Psoas muscle (tissue), 8 donors: ENCODE data around the gene PRC1. TPM values are rescaled to one million over a fixed set of nuclear protein-coding genes. Genes with fewer than 3 reads are reported as not detected.

Source experiments
- ATAC-seq, 4 donors: fragments of 200-7000 bp; cut with Tn5 transposase; one replicate each; pipeline ENCODE4 v1.9.1; 2020; ENCODE audit warnings: moderate library complexity in 3 of 4, mild to moderate bottlenecking in 2 of 4
- DNase-seq, 2 donors: peaks; one replicate each; pipeline ENCODE4 v3.0.0-alpha.2; 2020
- H3K27ac ChIP-seq: fragments of 200-600 bp; one replicate; pipeline ENCODE4 v1.8.0; 2022
- H3K27me3 ChIP-seq, 3 donors: fragments of 200-600 bp in 1 of 3; one replicate each; pipeline versions ENCODE4 v1.6.1 to v1.8.0; 2013 to 2022; ENCODE audit warnings: low read length in 2 of 3, mild to moderate bottlenecking in 2 of 3, moderate library complexity in 1 of 3; ENCODE audit not compliant: insufficient read depth in 3 of 3
- H3K36me3 ChIP-seq, 2 donors: fragments of 200-600 bp in 1 of 2; one replicate each; pipeline versions ENCODE4 v1.6.1 to v1.8.0; 2013 to 2022; ENCODE audit warnings: low read depth in 1 of 2, mild to moderate bottlenecking in 1 of 2, moderate library complexity in 1 of 2; ENCODE audit not compliant: insufficient read depth in 1 of 2
- H3K4me1 ChIP-seq: fragments of 200-600 bp; one replicate; pipeline ENCODE4 v1.8.0; 2022
- H3K4me3 ChIP-seq: fragments of 200-600 bp; one replicate; pipeline ENCODE4 v1.8.0; 2022; ENCODE audit warnings: mild to moderate bottlenecking
- H3K9me3 ChIP-seq: fragments of 200-600 bp; one replicate; pipeline ENCODE4 v1.8.0; 2022
- CTCF ChIP-seq: fragments of 200-600 bp; IDR thresholded peaks from one replicate; pipeline ENCODE4 v1.8.0; 2022; ENCODE audit warnings: antibody characterized with exemption
- WGBS, 3 donors: extraction: QIAGEN DNeasy Blood & Tissue Kit; methylation state at CpG; one replicate each; pipeline versions ENCODE4 v1.1.6 to v1.1.7; 2013; 5-methylcytosine and 5-hydroxymethylcytosine counted together
- intact Hi-C, 2 donors: fragments of 100-400 bp; cut with DNase I; formaldehyde crosslinking; loops; one replicate each; pipeline versions ENCODE4 v1.11.0 to v1.14.2; 2022
- polyA plus RNA-seq, 3 donors: library from polyadenylated mRNA; stranded (reverse); fragments of 200-250 nt; gene quantifications; one replicate each; pipeline ENCODE4 v1.2.3, GENCODE V29; 2013
- total RNA-seq, 4 donors: library from RNA; stranded (reverse); fragmentation: NEBNext Ultra II Directional in 2 of 4; extraction: Animal tissue kit (Norgen Biotek cat#: 25700) in 2 of 4; gene quantifications; one replicate each; pipeline versions ENCODE4 v1.2.1 to v1.2.4, GENCODE V29; 2021 to 2023
- donor health status: healthy with polysubstance abuse.
- donor health status: DM: no; HTN: no; CAD: no; lungs with moderate emphysema.
- donor health status: Bipolar disorder and iron deficiency.
- donor health status: healthy.
- donor health status: DM: yes; HTN: yes; CAD: no.
- donor health status: DM: no; HTN: no; CAD: no.
- donor health status: DM: no; HTN: no; CAD: no.
- donor health status: DM: yes; HTN: yes; CAD: no.

The PRC1 gene
- total and polyA plus RNA-seq, 7 donors = 0.68 to 3.5 (median 1.8) TPM

- intact Hi-C loops = no loop called here
- DNase-seq (peak in 1 of 2 donors; percentile 42), ATAC-seq (no peak)
- 87 to 93% (median 89%) methylated on average over 6 of the region's 6 CpGs for WGBS, 3 donors
- H3K9me3 ChIP-seq = no peaks in the 10 kb centered on the region
- H3K36me3 ChIP-seq = peaks cover 7 to 89% of the 10 kb centered on the region in 2 donors
- H3K4me1 ChIP-seq = peaks cover 23% of the 10 kb centered on the region
- no peak overlapping the region for H3K27ac ChIP-seq
- H3K4me3 ChIP-seq = no peak overlapping the region
- no peak for TF ChIP-seq CTCF
- no peaks in the 10 kb centered on the region for H3K27me3 ChIP-seq
These were observed 75.5 kb downstream of the PRC1 start for GRCh38 chr15:90918835-90919234.

- WGBS, 3 donors = 90 to 95% (median 91%) methylated on average over 23 of the region's 23 CpGs
- no peak for ATAC-seq
- no peak for TF ChIP-seq CTCF
- Histone ChIP-seq H3K36me3 (peaks cover 7 to 92% of the 10 kb centered on the region in 2 donors), H3K27ac (no peak overlapping the region), H3K4me1 (peaks cover 23% of the 10 kb centered on the region), H3K4me3 (no peak overlapping the region), H3K27me3 (no peaks in the 10 kb centered on the region), H3K9me3 (no peaks in the 10 kb centered on the region)
- peak in 1 of 2 donors; percentile 28 for DNase-seq
- intact Hi-C loops = no loop called here
These were observed 76.1 kb downstream of the PRC1 start for GRCh38 chr15:90918034-90918788.

- WGBS, 3 donors = 91 to 96% (median 92%) methylated on average over 12 of the region's 12 CpGs
- Histone ChIP-seq H3K36me3 (peaks cover 13 to 97% of the 10 kb centered on the region in 2 donors), H3K9me3 (no peaks in the 10 kb centered on the region), H3K27ac (peak overlapping the region; percentile 87), H3K4me1 (peaks cover 23% of the 10 kb centered on the region), H3K4me3 (no peak overlapping the region), H3K27me3 (no peaks in the 10 kb centered on the region)
- DNase-seq (peak in 1 of 2 donors; percentile 39), ATAC-seq (no peak)
- no peak for TF ChIP-seq CTCF
- intact Hi-C loops = no loop called here
These were observed 76.8 kb downstream of the PRC1 start for GRCh38 chr15:90917569-90917968.

- H3K36me3 ChIP-seq = peaks cover 14 to 99% of the 10 kb centered on the region in 2 donors
- H3K4me1 ChIP-seq = peaks cover 23% of the 10 kb centered on the region
- DNase-seq = no peak
- no peaks in the 10 kb centered on the region for H3K27me3 ChIP-seq
- no peak for TF ChIP-seq CTCF
- WGBS, 3 donors = 80 to 89% (median 86%) methylated on average over 11 of the region's 11 CpGs
- peak overlapping the region; percentile 87 for H3K27ac ChIP-seq
- H3K4me3 ChIP-seq = peak overlapping the region; percentile 36
- intact Hi-C loops = no loop called here
- H3K9me3 ChIP-seq = no peaks in the 10 kb centered on the region
- ATAC-seq = peak in 1 of 4 donors; percentile 13
These were observed 77.9 kb downstream of the PRC1 start for GRCh38 chr15:90916461-90916860.

Other genes with a start within 250 kb of the PRC1 start
- gene FURIN, start 125.9 kb downstream of the PRC1 start, total RNA-seq = 10 to 100 TPM; 27.2 to 67.8 (median 55.7) TPM
- 10 to 100 TPM; 37.6 to 99.3 (median 40.8) TPM for gene FURIN, start 125.9 kb downstream of the PRC1 start, polyA plus RNA-seq
- 1 to 10 TPM; 6.7 to 7.7 (median 7.2) TPM for gene FES, start 110.0 kb downstream of the PRC1 start, total RNA-seq
- 1 to 10 TPM; 4.2 to 8.1 (median 5.5) TPM for gene FES, start 110.0 kb downstream of the PRC1 start, polyA plus RNA-seq
- gene MAN2A2, start 91.2 kb downstream of the PRC1 start, total RNA-seq = 100 to 1,000 TPM in 3 of 4 donors, 10 to 100 TPM in 1; 73.0 to 127 (median 121) TPM
- 100 to 1,000 TPM in 1 of 3 donors, 10 to 100 TPM in 2; 22.9 to 111 (median 41.5) TPM for gene MAN2A2, start 91.2 kb downstream of the PRC1 start, polyA plus RNA-seq
- gene HDDC3, start 62.0 kb downstream of the PRC1 start, total RNA-seq = 10 to 100 TPM in 3 of 4 donors, 1 to 10 TPM in 1; 9.9 to 25.5 (median 12.9) TPM
- gene HDDC3, start 62.0 kb downstream of the PRC1 start, polyA plus RNA-seq = 10 to 100 TPM in 2 of 3 donors, 1 to 10 TPM in 1; 7.2 to 23.9 (median 14.0) TPM
- gene UNC45A, start 59.2 kb downstream of the PRC1 start, total RNA-seq = 10 to 100 TPM; 11.0 to 17.5 (median 12.1) TPM
- gene UNC45A, start 59.2 kb downstream of the PRC1 start, polyA plus RNA-seq = 10 to 100 TPM in 2 of 3 donors, 1 to 10 TPM in 1; 9.2 to 15.3 (median 11.2) TPM
- 1 to 10 TPM; 4.4 to 7.6 (median 5.3) TPM for gene RCCD1, start 39.7 kb downstream of the PRC1 start, total RNA-seq
- 1 to 10 TPM; 6.0 to 6.8 (median 6.0) TPM for gene RCCD1, start 39.7 kb downstream of the PRC1 start, polyA plus RNA-seq
- gene VPS33B, start 28.1 kb upstream of the PRC1 start, total RNA-seq = 1 to 10 TPM; 4.2 to 6.7 (median 4.7) TPM
- gene VPS33B, start 28.1 kb upstream of the PRC1 start, polyA plus RNA-seq = 1 to 10 TPM; 3.2 to 7.5 (median 6.7) TPM
- gene SV2B, start 105.7 kb upstream of the PRC1 start, total RNA-seq = 10 to 100 TPM in 1 of 4 donors, 1 to 10 TPM in 3; 2.1 to 10.1 (median 4.9) TPM
- gene SV2B, start 105.7 kb upstream of the PRC1 start, polyA plus RNA-seq = under 1 TPM; 0.25 to 0.75 (median 0.64) TPM